NT2/D1 (cell line): ENCODE measurements around the gene CORT.
A peak's percentile ranks its signal among the peaks of the same experiment; 100 is the strongest.

Experiments used
- DNase-seq: peaks from one replicate; pipeline ENCODE4 v3.0.0-alpha.2; 2011; ENCODE audit warnings: low read depth, low spot score
- H3K27me3 ChIP-seq: 2 replicates; pipeline ENCODE4 v1.6.0; 2011; ENCODE audit warnings: mild to moderate bottlenecking; ENCODE audit not compliant: insufficient read length, insufficient read depth
- H3K36me3 ChIP-seq: 2 replicates; pipeline ENCODE4 v1.6.1; 2011; ENCODE audit warnings: mild to moderate bottlenecking, low read length, mixed read lengths; ENCODE audit not compliant: insufficient read depth, insufficient read length
- H3K4me1 ChIP-seq: 2 replicates; pipeline ENCODE4 v1.5.1; 2011; ENCODE audit not compliant: insufficient read depth, insufficient read length
- H3K4me3 ChIP-seq: 2 replicates; pipeline ENCODE4 v1.5.1; 2011; ENCODE audit warnings: low read depth; ENCODE audit not compliant: insufficient read length
- H3K9ac ChIP-seq: 2 replicates; pipeline ENCODE4 v1.6.0; 2011; ENCODE audit warnings: low read depth; ENCODE audit not compliant: insufficient read length
- H3K9me3 ChIP-seq: 2 replicates; pipeline ENCODE4 v1.5.1; 2011; ENCODE audit warnings: mild to moderate bottlenecking, low read length; ENCODE audit not compliant: insufficient read depth
- SUZ12 ChIP-seq: IDR thresholded peaks from 2 replicates; pipeline ENCODE4 v1.6.1; 2011; ENCODE audit not compliant: insufficient read length, insufficient read depth; ENCODE audit errors: extremely low read depth
- YY1 ChIP-seq: IDR thresholded peaks from 2 replicates; pipeline ENCODE4 v1.6.1; 2011; ENCODE audit not compliant: insufficient read length, insufficient read depth
- ZNF274 ChIP-seq: IDR thresholded peaks from 2 replicates; pipeline ENCODE4 v1.6.1; 2011; ENCODE audit warnings: mild to moderate bottlenecking, low read depth, low read length

Gene CORT

GRCh38 chr1:10494754-10495474, 45.1 kb downstream of the CORT start:
- Histone ChIP-seq H3K27me3 (no peaks in the 10 kb centered on the region), H3K9ac (no peak overlapping the region), H3K36me3 (peaks cover 8% of the 10 kb centered on the region), H3K4me3 (no peak overlapping the region), H3K4me1 (peaks cover 14% of the 10 kb centered on the region), H3K9me3 (no peaks in the 10 kb centered on the region)
- TF ChIP-seq SUZ12: no peak
- no peak for TF ChIP-seq YY1
- no peak for TF ChIP-seq ZNF274
- DNase-seq: no peak

GRCh38 chr1:10495475-10495817, 45.6 kb downstream of the CORT start:
- H3K4me3 ChIP-seq: no peak overlapping the region
- H3K36me3 ChIP-seq: peaks cover 8% of the 10 kb centered on the region
- H3K4me1 ChIP-seq: peaks cover 13% of the 10 kb centered on the region
- no peak for DNase-seq
- no peaks in the 10 kb centered on the region for H3K27me3 ChIP-seq
- H3K9ac ChIP-seq: no peak overlapping the region
- H3K9me3 ChIP-seq: no peaks in the 10 kb centered on the region
- TF ChIP-seq YY1 (no peak), SUZ12 (no peak), ZNF274 (no peak)

DNA sequence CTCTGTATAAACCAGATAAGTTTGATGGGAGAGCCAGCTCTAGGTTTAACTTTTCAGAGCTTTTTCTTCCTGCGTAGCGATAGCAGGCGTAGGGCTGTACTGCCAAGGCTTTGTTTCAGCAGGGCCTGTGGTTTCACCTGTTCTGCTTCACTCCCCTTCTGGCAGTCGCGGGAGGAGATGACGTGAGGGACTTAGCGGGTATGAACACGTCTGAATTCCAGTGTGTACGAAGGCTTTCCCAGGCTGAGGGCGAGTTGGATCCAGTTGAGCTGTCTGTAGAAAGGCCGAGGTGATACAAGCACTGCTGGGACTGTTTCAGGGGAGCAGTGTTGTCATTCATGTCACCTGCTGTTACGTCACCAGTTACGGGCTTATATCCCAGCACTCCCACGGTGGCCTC, 46.1 kb downstream of the CORT start:
- no peak for DNase-seq
- no peak overlapping the region for H3K4me3 ChIP-seq
- H3K9me3 ChIP-seq: no peaks in the 10 kb centered on the region
- H3K36me3 ChIP-seq: peaks cover 8% of the 10 kb centered on the region
- H3K9ac ChIP-seq: no peak overlapping the region
- H3K27me3 ChIP-seq: no peaks in the 10 kb centered on the region
- TF ChIP-seq SUZ12: no peak
- no peak for TF ChIP-seq YY1
- TF ChIP-seq ZNF274: no peak
- H3K4me1 ChIP-seq: peaks cover 13% of the 10 kb centered on the region

- Histone ChIP-seq H3K9me3 (no peaks in the 10 kb centered on the region), H3K4me1 (peaks cover 13% of the 10 kb centered on the region), H3K9ac (peak overlapping the region; percentile 5), H3K27me3 (no peaks in the 10 kb centered on the region), H3K36me3 (peaks cover 8% of the 10 kb centered on the region), H3K4me3 (no peak overlapping the region)
- no peak for DNase-seq
- no peak for TF ChIP-seq ZNF274
- TF ChIP-seq YY1: no peak
- TF ChIP-seq SUZ12: no peak
Measured at GRCh38 chr1:10497109-10497508, 47.3 kb downstream of the CORT start.

GRCh38 chr1:10498231-10498630, 48.4 kb downstream of the CORT start:
- peaks cover 13% of the 10 kb centered on the region for H3K4me1 ChIP-seq
- TF ChIP-seq SUZ12 (no peak), ZNF274 (no peak), YY1 (no peak)
- H3K4me3 ChIP-seq: no peak overlapping the region
- H3K36me3 ChIP-seq: peaks cover 8% of the 10 kb centered on the region
- no peaks in the 10 kb centered on the region for H3K27me3 ChIP-seq
- no peaks in the 10 kb centered on the region for H3K9me3 ChIP-seq
- no peak overlapping the region for H3K9ac ChIP-seq
- no peak for DNase-seq
